KBM-7 (cell line): Measurements from ENCODE around the gene KCNB1.

ENCODE experiments used
- DNase-seq: peaks from one replicate; pipeline ENCODE4 v3.0.0-alpha.2; 2015
- in situ Hi-C: fragments of 300-500 bp; cut with MboI; formaldehyde crosslinking; loops from 2 replicates; pipeline ENCODE4 v1.14.3; 2020; ENCODE audit warnings: low sequenced_read_pairs, low pct_unique_long_range_greater_than_20kb, mixed read lengths

KCNB1 gene

GRCh38 chr20:49507741-49508434, 25.4 kb upstream of the KCNB1 start:
- DNase-seq: no peak
- in situ Hi-C loops: loop anchor here (25.0 kb wide), 1 partner anchor 171 kb away; no protein-coding TSS in a partner anchor

GRCh38 chr20:49505518-49505917, 23.1 kb upstream of the KCNB1 start:
- in situ Hi-C loops: loop anchor here (25.0 kb wide), 1 partner anchor 168 kb away; no protein-coding TSS in a partner anchor
- DNase-seq: peak; percentile 51

- in situ Hi-C loops: loop anchor here (25.0 kb wide), 1 partner anchor 166 kb away; no protein-coding TSS in a partner anchor
- DNase-seq: no peak
Measured at GRCh38 chr20:49503176-49503575, 20.7 kb upstream of the KCNB1 start.

GRCh38 chr20:49501917-49502316, 19.4 kb upstream of the KCNB1 start:
- in situ Hi-C loops: loop anchor here (25.0 kb wide), 1 partner anchor 165 kb away; no protein-coding TSS in a partner anchor
- peak; percentile 20 for DNase-seq

- in situ Hi-C loops: no loop called here
- no peak for DNase-seq
Measured at GRCh38 chr20:49497398-49497669, 14.9 kb upstream of the KCNB1 start.

GRCh38 chr20:49496553-49497397, 14.3 kb upstream of the KCNB1 start:
- in situ Hi-C loops: no loop called here

GRCh38 chr20:49496043-49496442, 13.6 kb upstream of the KCNB1 start:
- in situ Hi-C loops: no loop called here
- no peak for DNase-seq

More at GRCh38 chr20:49496553-49497397, 14.3 kb upstream of the KCNB1 start:
- no peak for DNase-seq

- in situ Hi-C loops: no loop called here
- DNase-seq: no peak
Measured at GRCh38 chr20:49490689-49491088, 8.2 kb upstream of the KCNB1 start.

GRCh38 chr20:49489688-49490087, 7.2 kb upstream of the KCNB1 start:
- in situ Hi-C loops: no loop called here
- DNase-seq: no peak

- in situ Hi-C loops: no loop called here
- DNase-seq: no peak
Measured at GRCh38 chr20:49486064-49486463, 3.6 kb upstream of the KCNB1 start.

- no peak for DNase-seq
- in situ Hi-C loops: no loop called here
Measured at GRCh38 chr20:49485563-49485962, 3.1 kb upstream of the KCNB1 start.

GRCh38 chr20:49484180-49485140, 2.0 kb upstream of the KCNB1 start:
- in situ Hi-C loops: no loop called here
- DNase-seq: peak; percentile 62

GRCh38 chr20:49483696-49484123, 1.2 kb upstream of the KCNB1 start:
- in situ Hi-C loops: no loop called here
- no peak for DNase-seq

- in situ Hi-C loops: no loop called here
- no peak for DNase-seq
Measured at GRCh38 chr20:49483018-49483695, 689 bp upstream of the KCNB1 start.

- no peak for DNase-seq
- in situ Hi-C loops: no loop called here
Measured at GRCh38 chr20:49482173-49482572, 295 bp downstream of the KCNB1 start.

- no peak for DNase-seq
- in situ Hi-C loops: no loop called here
Measured at GRCh38 chr20:49481116-49481515, 1.4 kb downstream of the KCNB1 start.

- in situ Hi-C loops: no loop called here
- no peak for DNase-seq
Measured at GRCh38 chr20:49480236-49480635, 2.2 kb downstream of the KCNB1 start.

- in situ Hi-C loops: no loop called here
- DNase-seq: no peak
Measured at GRCh38 chr20:49479785-49480184, 2.7 kb downstream of the KCNB1 start.
